Measurements from ENCODE around the gene GCNT1.
"Not testable (repeated sequence)": the region's sequence is repeated elsewhere in the genome, so short reads cannot be mapped to it uniquely, and the experiment has no call there.

Gene GCNT1

GRCh38 chr9:76528642-76529190 lies 69.7 kb downstream of the GCNT1 start:
- no peak for TF ChIP-seq CTCF (IDR thresholded peaks at IDR 0.05; ENCODE audit: low read length, missing control alignments)
- DNase-seq (ENCODE audit: low read depth), result no peak
- H3K4me3 ChIP-seq (replicated peaks; ENCODE audit: low read depth, low read length), result no peak overlapping the region

- no peak for DNase-seq (ENCODE audit: low read depth)
- no peak for TF ChIP-seq CTCF (IDR thresholded peaks at IDR 0.05; ENCODE audit: low read length, missing control alignments)
- H3K4me3 ChIP-seq (replicated peaks; ENCODE audit: low read depth, low read length), result no peak overlapping the region
Observed at GRCh38 chr9:76529653-76530052, 70.7 kb downstream of the GCNT1 start.

- TF ChIP-seq CTCF (IDR thresholded peaks at IDR 0.05; ENCODE audit: low read length, missing control alignments), result no peak
- DNase-seq (ENCODE audit: low read depth), result peak; percentile 44
- no peak overlapping the region for H3K4me3 ChIP-seq (replicated peaks; ENCODE audit: low read depth, low read length)
Observed at GRCh38 chr9:76530458-76531110, 71.6 kb downstream of the GCNT1 start.

DNA sequence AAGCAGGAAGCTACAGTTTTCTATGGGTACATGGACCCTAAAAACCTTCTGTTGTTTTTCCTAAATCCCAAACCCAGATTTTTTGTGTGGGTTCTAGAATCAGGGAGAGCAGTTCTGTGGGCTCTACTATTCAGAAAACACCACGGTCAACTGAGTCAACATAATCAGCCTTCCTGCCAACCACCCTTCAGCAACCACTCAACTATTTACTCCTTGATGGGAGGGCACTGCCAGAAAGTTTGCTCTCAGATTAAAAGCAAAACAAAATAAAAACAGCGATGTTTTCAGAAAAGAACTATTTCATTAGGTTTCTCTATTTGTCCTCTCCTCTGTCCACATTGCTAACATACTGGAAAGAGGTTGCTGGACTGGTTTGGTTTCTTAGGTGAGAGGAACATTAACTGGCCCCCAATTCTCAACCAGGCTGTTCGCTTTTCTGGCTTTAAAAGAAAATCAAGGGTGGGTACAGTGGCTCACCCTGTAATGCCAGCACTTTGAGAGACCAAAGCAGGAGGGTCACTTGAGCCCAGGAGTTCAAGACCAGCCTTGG lies 72.3 kb downstream of the GCNT1 start:
- no peak for DNase-seq (ENCODE audit: low read depth)
- no peak overlapping the region for H3K4me3 ChIP-seq (replicated peaks; ENCODE audit: low read depth, low read length)
- TF ChIP-seq CTCF (IDR thresholded peaks at IDR 0.05; ENCODE audit: low read length, missing control alignments), result no peak

- DNase-seq (ENCODE audit: low read depth); H3K4me3 ChIP-seq (replicated peaks; ENCODE audit: low read depth, low read length): not testable (repeated sequence)
Observed at GRCh38 chr9:76532877-76533276, 73.9 kb downstream of the GCNT1 start.

DNA sequence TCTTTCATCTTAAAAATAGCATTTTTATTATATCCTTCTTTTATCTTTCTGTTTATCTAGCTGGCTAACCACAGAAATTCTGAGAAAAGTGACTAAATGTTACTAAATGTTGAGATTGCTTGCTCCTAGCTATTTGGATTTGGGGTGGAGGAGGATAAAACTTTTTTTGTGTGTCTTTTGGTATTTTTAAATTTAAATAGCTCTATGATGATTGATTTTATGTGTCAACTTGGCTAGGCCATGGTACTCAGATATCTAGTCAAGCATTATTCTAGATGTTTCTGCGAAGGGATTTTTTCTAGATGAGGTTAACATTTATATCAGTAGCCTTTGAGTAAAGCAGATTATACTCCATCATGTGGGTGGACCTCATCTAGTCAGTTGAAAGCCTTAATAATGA lies 75.0 kb downstream of the GCNT1 start:
- DNase-seq (ENCODE audit: low read depth), result peak; percentile 29
- TF ChIP-seq CTCF (IDR thresholded peaks at IDR 0.05; ENCODE audit: low read length, missing control alignments), result no peak
- H3K4me3 ChIP-seq (replicated peaks; ENCODE audit: low read depth, low read length), result no peak overlapping the region

- H3K4me3 ChIP-seq (replicated peaks; ENCODE audit: low read depth, low read length), result no peak overlapping the region
- TF ChIP-seq CTCF (IDR thresholded peaks at IDR 0.05; ENCODE audit: low read length, missing control alignments), result no peak
- DNase-seq (ENCODE audit: low read depth), result peak; percentile 6
Observed at GRCh38 chr9:76537150-76537646, 78.2 kb downstream of the GCNT1 start.
